IPS-18a (cell line): ENCODE measurements around the gene AEN.
"Not testable (repeated sequence)": the region's sequence is repeated elsewhere in the genome, so short reads cannot be mapped to it uniquely, and the experiment has no call there.

Experiments
- H3K27ac ChIP-seq: one replicate; pipeline ENCODE4 v1.5.1; 2013; ENCODE audit warnings: low read length
- H3K27me3 ChIP-seq: one replicate; pipeline ENCODE4 v1.6.1; 2013; ENCODE audit warnings: mild to moderate bottlenecking, low read length; ENCODE audit not compliant: control insufficient read depth, insufficient read depth
- H3K36me3 ChIP-seq: one replicate; pipeline ENCODE4 v1.6.1; 2013; ENCODE audit warnings: low read depth, low read length; ENCODE audit not compliant: control insufficient read depth
- H3K4me1 ChIP-seq: one replicate; pipeline ENCODE4 v1.6.1; 2013; ENCODE audit warnings: low read depth, low read length; ENCODE audit not compliant: control insufficient read depth
- H3K4me3 ChIP-seq: one replicate; pipeline ENCODE4 v1.5.1; 2013; ENCODE audit warnings: low read length
- H3K9ac ChIP-seq: one replicate; pipeline ENCODE4 v1.6.1; 2013; ENCODE audit warnings: mild to moderate bottlenecking, low read length, moderate library complexity
- H3K9me3 ChIP-seq: one replicate; pipeline ENCODE4 v1.6.1; 2013; ENCODE audit warnings: low read depth, low read length; ENCODE audit not compliant: control insufficient read depth

Gene AEN

DNA sequence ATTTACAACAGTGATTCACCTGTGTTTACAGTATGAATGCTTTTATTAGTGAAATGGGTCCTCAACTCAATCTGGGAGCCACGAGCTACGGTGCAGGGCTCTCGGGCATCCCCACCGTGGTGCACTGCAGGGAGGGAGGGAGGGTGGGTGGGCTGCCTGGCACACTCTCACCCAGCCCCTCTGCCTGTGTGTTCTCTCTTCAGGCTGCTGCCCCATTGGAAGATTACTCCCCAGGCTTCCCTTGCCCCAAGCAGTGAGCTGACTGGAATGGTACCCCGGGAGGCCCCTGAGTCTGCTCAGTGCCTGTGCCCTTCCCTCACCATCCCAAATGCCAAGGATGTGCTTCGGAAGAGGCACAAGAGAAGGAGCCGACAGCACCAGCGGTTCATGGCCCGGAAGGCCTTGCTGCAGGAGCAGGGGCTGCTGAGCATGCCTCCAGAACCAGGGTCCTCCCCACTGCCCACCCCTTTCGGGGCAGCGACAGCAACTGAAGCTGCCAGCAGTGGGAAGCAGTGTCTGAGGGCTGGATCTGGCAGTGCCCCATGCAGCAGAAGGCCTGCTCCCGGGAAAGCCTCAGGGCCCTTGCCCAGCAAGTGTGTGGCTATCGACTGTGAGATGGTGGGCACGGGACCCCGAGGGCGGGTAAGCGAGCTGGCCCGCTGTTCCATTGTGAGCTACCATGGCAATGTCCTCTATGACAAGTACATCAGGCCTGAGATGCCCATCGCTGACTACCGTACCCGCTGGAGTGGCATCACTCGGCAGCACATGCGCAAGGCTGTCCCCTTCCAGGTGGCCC, 5.0 kb downstream of the AEN start:
- H3K27me3 ChIP-seq = no peaks in the 10 kb centered on the region
- H3K4me3 ChIP-seq = no peak overlapping the region
- H3K4me1 ChIP-seq = peaks cover 15% of the 10 kb centered on the region
- no peak overlapping the region for H3K9ac ChIP-seq
- H3K36me3 ChIP-seq = peaks cover 60% of the 10 kb centered on the region
- H3K9me3 ChIP-seq = no peaks in the 10 kb centered on the region
- H3K27ac ChIP-seq = no peak overlapping the region

DNA sequence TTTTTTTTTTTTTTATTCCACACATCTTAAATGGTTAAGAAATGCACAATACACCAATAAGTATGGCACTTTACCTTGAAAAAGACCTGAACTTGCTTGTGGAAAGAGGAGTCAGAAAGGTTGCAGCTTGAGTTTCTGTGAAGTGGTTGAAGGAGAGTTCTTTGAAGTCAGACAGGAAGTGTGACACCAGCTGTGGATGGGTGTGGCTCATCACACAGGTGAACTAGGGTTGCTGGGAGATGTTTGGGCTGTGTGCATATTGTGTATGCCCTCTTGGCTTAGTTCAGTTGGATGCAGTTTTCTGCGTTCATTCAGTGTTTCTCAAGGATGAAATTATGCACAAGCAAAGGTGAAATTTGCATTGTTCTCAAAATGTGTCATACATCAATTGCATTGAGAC, 6.3 kb downstream of the AEN start:
- no peak overlapping the region for H3K4me3 ChIP-seq
- H3K36me3 ChIP-seq = peaks cover 72% of the 10 kb centered on the region
- H3K9me3 ChIP-seq = no peaks in the 10 kb centered on the region
- H3K9ac ChIP-seq = no peak overlapping the region
- no peak overlapping the region for H3K27ac ChIP-seq
- peaks cover 15% of the 10 kb centered on the region for H3K4me1 ChIP-seq
- H3K27me3 ChIP-seq = no peaks in the 10 kb centered on the region

DNA sequence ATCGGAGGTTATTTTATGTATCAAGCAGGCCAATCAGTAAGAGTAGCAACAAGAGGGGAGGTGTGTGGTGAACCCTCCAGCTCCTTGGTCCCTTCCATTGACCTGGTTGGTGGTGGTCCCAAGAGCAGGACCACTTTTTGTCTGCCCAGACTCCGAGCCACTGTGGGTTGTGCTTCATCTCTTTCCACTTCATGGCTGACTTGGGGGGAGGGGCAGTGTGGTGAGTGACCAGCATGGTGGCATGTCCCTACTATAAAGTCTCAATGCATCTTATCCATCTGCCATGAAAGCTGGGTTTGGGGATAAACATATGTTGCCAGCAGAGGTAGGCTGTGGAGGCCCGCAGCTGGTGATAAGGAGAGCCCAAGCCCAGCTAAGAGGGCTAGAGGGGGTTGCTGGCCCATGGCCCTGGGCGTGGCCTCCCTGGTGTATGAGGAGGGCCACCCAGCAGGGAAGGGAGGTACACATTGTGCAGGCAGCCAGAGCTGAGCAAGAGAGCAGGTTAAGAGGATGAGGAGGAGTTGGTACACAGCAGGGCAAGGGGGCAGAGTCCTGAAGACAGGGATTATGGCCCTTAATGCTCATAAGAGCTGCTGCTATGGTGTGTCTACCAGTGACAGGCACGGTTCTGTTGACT, 7.0 kb downstream of the AEN start:
- Histone ChIP-seq H3K27ac (no peak overlapping the region), H3K9me3 (no peaks in the 10 kb centered on the region), H3K4me1 (peaks cover 11% of the 10 kb centered on the region), H3K27me3 (no peaks in the 10 kb centered on the region), H3K36me3 (peaks cover 74% of the 10 kb centered on the region), H3K4me3 (no peak overlapping the region), H3K9ac (no peak overlapping the region)

DNA sequence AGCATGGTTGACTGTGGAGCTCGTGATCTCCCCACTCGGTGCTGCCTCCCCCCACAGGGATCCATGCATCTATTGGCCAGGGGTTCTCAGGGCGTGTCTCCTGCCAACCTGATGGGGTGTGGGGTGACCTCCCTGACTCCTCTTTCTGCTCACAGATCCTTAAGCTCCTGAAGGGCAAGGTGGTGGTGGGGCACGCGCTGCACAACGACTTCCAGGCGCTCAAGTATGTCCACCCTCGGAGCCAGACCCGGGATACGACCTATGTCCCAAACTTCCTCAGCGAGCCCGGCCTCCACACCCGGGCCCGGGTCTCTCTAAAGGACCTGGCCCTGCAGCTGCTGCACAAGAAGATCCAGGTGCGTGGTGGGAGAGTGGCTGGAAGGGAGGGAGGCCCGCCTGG, 7.9 kb downstream of the AEN start:
- H3K4me3 ChIP-seq = no peak overlapping the region
- no peaks in the 10 kb centered on the region for H3K9me3 ChIP-seq
- no peaks in the 10 kb centered on the region for H3K27me3 ChIP-seq
- H3K4me1 ChIP-seq = peaks cover 2% of the 10 kb centered on the region
- H3K36me3 ChIP-seq = peaks cover 75% of the 10 kb centered on the region
- H3K9ac ChIP-seq = no peak overlapping the region
- H3K27ac ChIP-seq = no peak overlapping the region

DNA sequence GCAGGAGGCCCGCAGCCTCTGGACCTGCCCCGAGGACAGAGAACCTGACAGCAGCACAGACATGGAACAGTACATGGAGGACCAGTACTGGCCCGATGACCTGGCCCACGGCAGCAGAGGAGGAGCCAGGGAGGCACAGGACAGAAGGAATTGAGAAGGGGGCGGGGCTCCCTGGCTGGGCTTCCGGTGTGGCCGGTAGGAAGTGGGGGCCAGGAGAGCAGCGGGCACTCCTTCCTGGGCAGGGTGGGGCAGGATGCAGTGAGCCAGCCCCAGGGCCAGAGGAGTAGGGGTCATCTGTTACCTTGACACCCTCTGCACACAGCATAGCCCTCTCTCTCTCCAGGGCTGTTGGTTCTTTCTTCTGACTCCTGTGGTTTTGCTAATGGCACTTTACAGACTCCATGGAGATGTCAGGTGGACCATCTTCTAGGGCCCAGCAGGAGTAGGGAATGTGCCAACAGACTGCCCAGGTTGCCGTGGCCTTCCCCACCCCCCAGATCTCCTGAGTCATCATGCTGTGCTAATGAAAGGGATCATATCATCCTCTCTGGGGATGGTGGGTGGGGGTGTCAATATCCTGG, 9.1 kb downstream of the AEN start:
- Histone ChIP-seq H3K36me3 (peaks cover 76% of the 10 kb centered on the region), H3K4me3 (no peak overlapping the region), H3K9me3 (no peaks in the 10 kb centered on the region), H3K27me3 (no peaks in the 10 kb centered on the region), H3K9ac (no peak overlapping the region), H3K4me1 (no peaks in the 10 kb centered on the region), H3K27ac (no peak overlapping the region)

DNA sequence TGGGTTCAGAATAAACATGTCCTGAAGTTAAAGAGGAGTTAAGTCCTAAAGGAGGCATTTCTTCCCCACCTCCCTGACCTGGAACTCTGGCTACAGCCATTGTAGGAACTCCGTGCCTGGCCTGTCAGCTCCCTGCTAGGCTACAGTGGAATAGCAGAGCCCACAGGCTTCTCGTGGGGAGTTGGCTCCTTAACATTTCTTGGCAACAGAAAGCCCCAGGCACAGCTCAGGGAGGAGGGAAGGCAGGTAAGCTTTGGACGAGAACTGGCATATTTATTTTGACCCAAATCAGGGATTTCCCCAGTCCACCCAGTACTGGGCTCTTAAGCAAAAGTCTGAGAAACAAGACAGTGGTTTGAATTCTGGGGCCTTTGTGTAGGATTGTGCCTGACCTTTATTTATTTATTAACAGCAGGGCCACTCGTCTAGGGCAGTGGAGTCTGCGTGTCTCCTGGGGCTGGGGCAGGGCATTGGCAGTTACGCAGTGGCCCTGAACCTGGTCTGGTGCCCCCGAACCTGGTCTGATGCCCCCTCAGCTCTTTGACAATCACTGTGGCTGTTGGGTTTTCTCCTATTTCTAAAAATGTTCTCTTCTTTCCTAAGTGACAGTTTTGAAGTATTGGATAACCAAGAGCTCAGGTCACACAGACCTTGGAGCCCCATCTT, 9.8 kb downstream of the AEN start:
- Histone ChIP-seq H3K9ac (no peak overlapping the region), H3K27ac (no peak overlapping the region), H3K4me3 (no peak overlapping the region), H3K36me3 (peaks cover 73% of the 10 kb centered on the region), H3K4me1 (peaks cover 3% of the 10 kb centered on the region), H3K9me3 (no peaks in the 10 kb centered on the region), H3K27me3 (no peaks in the 10 kb centered on the region)

DNA sequence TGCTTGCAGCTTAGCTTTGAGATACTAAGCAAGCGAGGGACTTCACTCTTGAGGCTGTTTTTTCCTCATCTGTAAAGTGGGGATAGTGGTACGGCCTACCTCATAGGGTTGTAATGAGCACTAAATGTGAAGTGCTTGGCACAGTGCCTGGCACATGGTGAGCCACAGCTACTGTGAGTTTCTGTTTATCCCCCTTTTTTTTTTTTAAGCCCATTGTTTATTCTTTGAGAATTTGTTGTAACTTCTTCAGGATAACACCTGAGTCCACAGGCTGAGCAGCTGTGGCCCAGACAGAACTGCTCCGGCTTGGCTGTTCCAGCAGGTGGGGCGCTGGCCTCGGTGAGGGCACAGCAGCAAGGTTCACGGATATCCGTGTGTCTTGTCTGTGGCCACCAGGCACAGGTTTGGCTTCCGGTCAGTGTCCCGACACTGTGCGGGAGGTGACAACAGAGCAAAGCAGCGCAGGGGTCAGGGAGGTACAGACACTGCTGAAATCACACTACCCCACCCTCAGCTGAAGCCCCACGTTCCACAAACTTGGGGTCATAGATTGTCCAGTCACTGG, 10.4 kb downstream of the AEN start:
- Histone ChIP-seq H3K27me3 (no peaks in the 10 kb centered on the region), H3K9ac (no peak overlapping the region), H3K4me3 (no peak overlapping the region), H3K27ac (no peak overlapping the region), H3K36me3 (peaks cover 68% of the 10 kb centered on the region), H3K9me3 (no peaks in the 10 kb centered on the region), H3K4me1 (peaks cover 4% of the 10 kb centered on the region)

DNA sequence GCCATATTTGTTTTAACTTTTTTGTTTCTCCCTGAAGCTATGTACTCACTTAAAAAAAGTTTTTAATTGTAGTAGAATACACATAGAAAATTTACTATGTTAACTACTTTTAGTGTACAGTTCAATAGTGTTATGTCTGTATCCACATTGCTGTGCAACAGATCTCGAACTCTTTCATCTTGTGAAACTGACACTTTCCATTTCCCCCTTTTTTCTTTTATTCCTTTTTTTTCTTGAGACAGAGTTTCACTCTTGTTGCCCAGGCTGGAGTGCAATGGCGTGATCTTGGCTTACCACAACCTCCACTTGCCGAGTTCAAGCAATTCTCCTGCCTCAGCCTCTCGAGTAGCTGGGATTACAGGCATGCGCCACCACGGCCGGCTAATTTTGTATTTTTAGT, 11.7 kb downstream of the AEN start:
- not testable (repeated sequence) for H3K4me3 ChIP-seq, H3K27me3 ChIP-seq, H3K9ac ChIP-seq, H3K27ac ChIP-seq, H3K4me1 ChIP-seq, H3K9me3 ChIP-seq
- H3K36me3 ChIP-seq = peaks cover 56% of the 10 kb centered on the region

DNA sequence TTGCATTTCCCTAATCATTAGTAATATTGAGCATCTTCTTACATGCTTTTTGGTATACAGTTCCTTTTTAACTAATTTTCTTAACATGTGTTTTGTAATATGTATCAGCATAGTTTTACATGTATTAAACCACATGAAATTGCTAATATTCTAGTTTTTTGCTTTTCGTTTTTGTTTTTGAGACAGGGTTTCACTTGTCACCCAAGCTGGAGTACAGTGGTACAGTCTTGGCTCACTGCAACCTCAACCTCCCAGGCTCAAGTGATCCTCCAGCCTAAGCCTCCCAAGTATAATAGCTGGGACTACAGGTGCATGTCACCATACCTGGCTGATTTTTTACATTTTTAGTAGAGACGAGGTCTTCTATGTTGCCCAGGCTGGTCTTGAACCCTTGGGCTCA, 13.3 kb downstream of the AEN start:
- Histone ChIP-seq H3K27ac (no peak overlapping the region), H3K9me3 (no peaks in the 10 kb centered on the region), H3K27me3 (no peaks in the 10 kb centered on the region), H3K4me3 (no peak overlapping the region), H3K4me1 (peaks cover 13% of the 10 kb centered on the region), H3K36me3 (peaks cover 39% of the 10 kb centered on the region), H3K9ac (no peak overlapping the region)

DNA sequence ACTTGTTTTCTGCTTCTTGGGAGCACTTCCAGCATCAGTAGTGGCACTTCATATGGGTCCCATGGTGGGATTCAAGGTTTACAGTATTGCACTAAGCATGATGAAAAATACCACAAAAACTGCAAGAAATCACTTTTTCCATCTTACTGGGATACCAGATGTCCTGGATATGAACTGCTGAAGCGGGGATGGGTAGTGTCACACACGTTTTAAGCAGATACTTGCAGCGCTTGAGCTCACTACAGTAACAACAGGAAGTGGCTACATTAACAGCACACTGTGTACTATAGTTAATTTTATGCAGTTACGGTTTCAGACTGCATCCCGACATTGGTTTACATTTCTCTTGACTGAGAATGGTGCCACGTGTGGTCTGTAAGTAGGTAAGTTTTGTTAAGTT, 14.2 kb downstream of the AEN start:
- peaks cover 13% of the 10 kb centered on the region for H3K4me1 ChIP-seq
- H3K27me3 ChIP-seq = no peaks in the 10 kb centered on the region
- no peak overlapping the region for H3K9ac ChIP-seq
- H3K4me3 ChIP-seq = no peak overlapping the region
- H3K36me3 ChIP-seq = peaks cover 31% of the 10 kb centered on the region
- H3K9me3 ChIP-seq = no peaks in the 10 kb centered on the region
- H3K27ac ChIP-seq = no peak overlapping the region

DNA sequence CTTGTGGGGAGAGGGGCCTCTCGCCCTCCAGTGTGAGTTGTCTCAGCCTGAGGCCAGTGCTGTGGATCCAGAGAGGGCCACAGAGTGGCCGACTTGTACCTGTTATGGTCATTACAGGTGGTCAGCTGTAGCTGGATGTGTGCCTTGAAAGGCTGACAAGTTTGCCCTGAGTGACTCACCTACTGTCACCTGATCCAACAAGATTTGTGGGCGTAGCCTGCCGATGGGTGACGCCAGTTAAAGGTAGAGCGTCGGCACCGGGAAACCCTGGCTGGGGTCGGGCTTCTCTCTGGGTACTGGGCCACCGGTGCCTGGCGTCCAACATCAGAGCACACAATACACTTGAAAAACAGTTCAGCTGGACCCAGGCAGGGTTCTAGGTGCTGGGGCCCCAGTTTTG, 14.9 kb downstream of the AEN start:
- Histone ChIP-seq H3K9ac (no peak overlapping the region), H3K4me3 (no peak overlapping the region), H3K27me3 (no peaks in the 10 kb centered on the region), H3K4me1 (peaks cover 13% of the 10 kb centered on the region), H3K36me3 (peaks cover 23% of the 10 kb centered on the region), H3K9me3 (no peaks in the 10 kb centered on the region), H3K27ac (no peak overlapping the region)
